ENCODE results near the gene DRC1. TPM values are rescaled to one million over a fixed set of nuclear protein-coding genes. Genes with fewer than 3 reads are reported as not detected.

The DRC1 gene
- total and polyA plus RNA-seq, 2 of the 4 experiments (the other 2 are of a cell fraction), result 0.18 TPM; not detected in 1

- H3K56ac ChIP-seq (ENCODE audit: extremely low read depth, insufficient read depth, low read length), result no peak overlapping the region
- intact Hi-C loops (cut with micrococcal nuclease), result loop anchor here (5.0 to 10.0 kb wide), 2 partner anchors 144 to 227 kb away; partner anchors contain the start of genes HADHA and HADHB
- TF ChIP-seq RCOR1 (IDR thresholded peaks at IDR 0.05; ENCODE audit: insufficient replicate concordance, low read length) (no peak), RAD21 (IDR thresholded peaks at IDR 0.05; ENCODE audit: low read length) (peak; percentile 65), FOS (IDR thresholded peaks at IDR 0.05; ENCODE audit: low read depth, low read length) (no peak), ELK1 (IDR thresholded peaks at IDR 0.05; ENCODE audit: borderline replicate concordance, low read depth, low read length) (no peak), MAFK (IDR thresholded peaks at IDR 0.05; ENCODE audit: low read depth, low read length) (no peak), RFX5 (IDR thresholded peaks at IDR 0.05; ENCODE audit: low read depth, low read length) (no peak), NFE2L2 (IDR thresholded peaks at IDR 0.05; ENCODE audit: low read depth, low read length) (no peak), POLR2A (IDR thresholded peaks at IDR 0.05; ENCODE audit: low read depth, low read length) (no peak), CHD1 (IDR thresholded peaks at IDR 0.05; ENCODE audit: low read depth, low read length) (no peak), MAZ (IDR thresholded peaks at IDR 0.05; ENCODE audit: borderline replicate concordance, low read depth, low read length) (no peak), SMC3 (IDR thresholded peaks at IDR 0.05; ENCODE audit: low read depth, low read length) (peak; percentile 53; the same call in 1 of the 2 replicates), BHLHE40 (IDR thresholded peaks at IDR 0.05; ENCODE audit: low read depth, low read length) (no peak), MXI1 (IDR thresholded peaks at IDR 0.05; ENCODE audit: borderline replicate concordance, low read depth, low read length) (no peak), CEBPB (IDR thresholded peaks at IDR 0.05; ENCODE audit: low read depth, low read length) (no peak)
- TF ChIP-seq, protein P1, sequence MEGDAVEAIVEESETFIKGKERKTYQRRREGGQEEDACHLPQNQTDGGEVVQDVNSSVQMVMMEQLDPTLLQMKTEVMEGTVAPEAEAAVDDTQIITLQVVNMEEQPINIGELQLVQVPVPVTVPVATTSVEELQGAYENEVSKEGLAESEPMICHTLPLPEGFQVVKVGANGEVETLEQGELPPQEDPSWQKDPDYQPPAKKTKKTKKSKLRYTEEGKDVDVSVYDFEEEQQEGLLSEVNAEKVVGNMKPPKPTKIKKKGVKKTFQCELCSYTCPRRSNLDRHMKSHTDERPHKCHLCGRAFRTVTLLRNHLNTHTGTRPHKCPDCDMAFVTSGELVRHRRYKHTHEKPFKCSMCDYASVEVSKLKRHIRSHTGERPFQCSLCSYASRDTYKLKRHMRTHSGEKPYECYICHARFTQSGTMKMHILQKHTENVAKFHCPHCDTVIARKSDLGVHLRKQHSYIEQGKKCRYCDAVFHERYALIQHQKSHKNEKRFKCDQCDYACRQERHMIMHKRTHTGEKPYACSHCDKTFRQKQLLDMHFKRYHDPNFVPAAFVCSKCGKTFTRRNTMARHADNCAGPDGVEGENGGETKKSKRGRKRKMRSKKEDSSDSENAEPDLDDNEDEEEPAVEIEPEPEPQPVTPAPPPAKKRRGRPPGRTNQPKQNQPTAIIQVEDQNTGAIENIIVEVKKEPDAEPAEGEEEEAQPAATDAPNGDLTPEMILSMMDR (conservative IDR thresholded peaks at IDR 0.05; ENCODE audit: low read depth, low read length), result peak; percentile 62
- TF ChIP-seq, protein P2, sequence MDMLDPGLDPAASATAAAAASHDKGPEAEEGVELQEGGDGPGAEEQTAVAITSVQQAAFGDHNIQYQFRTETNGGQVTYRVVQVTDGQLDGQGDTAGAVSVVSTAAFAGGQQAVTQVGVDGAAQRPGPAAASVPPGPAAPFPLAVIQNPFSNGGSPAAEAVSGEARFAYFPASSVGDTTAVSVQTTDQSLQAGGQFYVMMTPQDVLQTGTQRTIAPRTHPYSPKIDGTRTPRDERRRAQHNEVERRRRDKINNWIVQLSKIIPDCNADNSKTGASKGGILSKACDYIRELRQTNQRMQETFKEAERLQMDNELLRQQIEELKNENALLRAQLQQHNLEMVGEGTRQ (IDR thresholded peaks at IDR 0.05; ENCODE audit: low read depth, low read length), result no peak
- POLR2A ChIA-PET (ENCODE audit: unreplicated experiment), result no interaction called here
- H3K14ac ChIP-seq (replicated peaks; ENCODE audit: low read depth, low read length), result no peak overlapping the region
- no peak overlapping the region for H3K18ac ChIP-seq (ENCODE audit: low read depth, low read length)
- no peaks in the 10 kb centered on the region for H3K4me1 ChIP-seq (ENCODE audit: control insufficient read depth, insufficient read depth, low read length)
- no peak overlapping the region for H2AFZ ChIP-seq (replicated peaks; ENCODE audit: low read length, poor library complexity)
- CTCF ChIA-PET, result interaction anchor here (0.6 kb wide), 1 partner anchor 202 kb away, joined by 3 read pairs; no protein-coding TSS in a partner anchor
- no peak overlapping the region for H3K9ac ChIP-seq (ENCODE audit: low read depth, low read length)
- no peak overlapping the region for H4K8ac ChIP-seq (ENCODE audit: low read depth in 2 of 2, low read length in 2 of 2)
- H3K79me1 ChIP-seq (ENCODE audit: low read depth in 1 of 2, low read length in 2 of 2), result no peaks in the 10 kb centered on the region
- H2AK5ac ChIP-seq (ENCODE audit: low read depth, low read length), result no peak overlapping the region
- H4K5ac ChIP-seq (ENCODE audit: low read depth, low read length), result no peak overlapping the region
- BruUV-seq (replicated peaks), result no TSS peak
- H3K9me3 ChIP-seq (ENCODE audit: control insufficient read depth, insufficient read depth, low read length), result peaks cover 5% of the 10 kb centered on the region
- no peak overlapping the region for H3K27ac ChIP-seq (ENCODE audit: insufficient read depth, low read length)
- no peak overlapping the region for H2BK20ac ChIP-seq (ENCODE audit: low read depth, low read length)
- H3K4me2 ChIP-seq (ENCODE audit: low read depth, low read length), result no peak overlapping the region
- no peak overlapping the region for H3K4me3 ChIP-seq (ENCODE audit: insufficient read depth, low read depth, low read length)
- DNase-seq (peak; percentile 59), ATAC-seq (ENCODE audit: low read depth) (peak; percentile 72)
- H2BK15ac ChIP-seq (ENCODE audit: low read depth, low read length), result no peak overlapping the region
- no peak overlapping the region for H4K91ac ChIP-seq (ENCODE audit: insufficient read depth, low read depth, low read length)
- no peaks in the 10 kb centered on the region; the same call in 1 of the 2 replicates for H3K27me3 ChIP-seq (ENCODE audit: control insufficient read depth, insufficient read depth, low read length)
- in situ Hi-C loops (cut with MboI; ENCODE audit: low sequenced_read_pairs), result no loop called here
- no peak overlapping the region for H2BK5ac ChIP-seq (ENCODE audit: low read depth, low read length, poor library complexity, severe bottlenecking)
- H2AK9ac ChIP-seq (replicated peaks; ENCODE audit: low read depth, low read length, poor library complexity), result no peak overlapping the region
- no peaks in the 10 kb centered on the region for H4K20me1 ChIP-seq (ENCODE audit: insufficient read depth, low read length)
- no peak overlapping the region for H2BK120ac ChIP-seq (ENCODE audit: low read depth, low read length)
- WGBS, 2 experiments (ENCODE audit: extremely low coverage in 2 of 2, insufficient read length in 1 of 2), result 0% methylated on average over 3 of the region's 5 CpGs; no CpG with 5 or more reads in 1 of the 2 experiments
- no peaks in the 10 kb centered on the region; the same call in 1 of the 2 replicates for H3K9me1 ChIP-seq (ENCODE audit: insufficient read depth, low read length)
- no peak overlapping the region for H3K4ac ChIP-seq (ENCODE audit: low read depth, low read length)
- dilution Hi-C loops (cut with HindIII; ENCODE audit: low sequenced_read_pairs, unreplicated experiment), result no loop called here
- H3K36me3 ChIP-seq (ENCODE audit: control insufficient read depth, insufficient read depth, low read length), result no peaks in the 10 kb centered on the region
- no peak overlapping the region for H3K23ac ChIP-seq (ENCODE audit: low read depth, low read length)
These were observed 67.5 kb downstream of the DRC1 start for GRCh38 chr2:26469092-26469710.
